GM21381 (cell line): Measurements from ENCODE around the gene SAV1.
A peak's percentile ranks its signal among the peaks of the same experiment; 100 is the strongest.
"Not testable (repeated sequence)": the region's sequence is repeated elsewhere in the genome, so short reads cannot be mapped to it uniquely, and the experiment has no call there.

ENCODE experiments used
- ATAC-seq: cut with Tn5 transposase; IDR thresholded peaks from one replicate; pipeline ENCODE4 v1.9.1; 2021; ENCODE audit warnings: mild to moderate bottlenecking, moderate library complexity; ENCODE audit not compliant: unreplicated experiment

The SAV1 gene

GRCh38 chr14:50667996-50668825, at the start of gene SAV1:
Gene SAV1 (minus strand): TSS chr14:50668306. CDS start chr14:50667967, 339 bp downstream.
- peak; percentile 55 for ATAC-seq

GRCh38 chr14:50717811-50718210, 49.7 kb upstream of the SAV1 start:
- no peak for ATAC-seq

- no peak for ATAC-seq
Observed at GRCh38 chr14:50714450-50715073, 46.5 kb upstream of the SAV1 start.

DNA sequence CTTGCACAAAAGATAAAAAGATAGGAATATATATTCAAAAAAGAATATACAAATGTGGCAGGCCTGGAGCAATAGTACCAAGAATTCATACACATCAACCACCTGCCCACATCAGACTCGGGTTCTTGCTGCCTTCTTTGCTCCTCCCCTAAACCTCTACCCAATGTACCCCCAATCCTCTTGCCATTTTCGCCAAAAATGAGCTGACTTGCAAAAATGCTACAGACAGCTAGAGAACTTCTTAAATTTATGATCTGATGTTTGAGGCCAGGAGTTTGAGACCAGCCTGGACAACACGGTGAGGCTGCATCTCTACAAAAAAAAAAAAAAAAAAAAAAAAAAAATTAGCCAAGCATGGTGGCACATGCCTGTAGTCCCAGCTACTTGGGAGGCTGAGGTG, 42.9 kb upstream of the SAV1 start:
- ATAC-seq: no peak

DNA sequence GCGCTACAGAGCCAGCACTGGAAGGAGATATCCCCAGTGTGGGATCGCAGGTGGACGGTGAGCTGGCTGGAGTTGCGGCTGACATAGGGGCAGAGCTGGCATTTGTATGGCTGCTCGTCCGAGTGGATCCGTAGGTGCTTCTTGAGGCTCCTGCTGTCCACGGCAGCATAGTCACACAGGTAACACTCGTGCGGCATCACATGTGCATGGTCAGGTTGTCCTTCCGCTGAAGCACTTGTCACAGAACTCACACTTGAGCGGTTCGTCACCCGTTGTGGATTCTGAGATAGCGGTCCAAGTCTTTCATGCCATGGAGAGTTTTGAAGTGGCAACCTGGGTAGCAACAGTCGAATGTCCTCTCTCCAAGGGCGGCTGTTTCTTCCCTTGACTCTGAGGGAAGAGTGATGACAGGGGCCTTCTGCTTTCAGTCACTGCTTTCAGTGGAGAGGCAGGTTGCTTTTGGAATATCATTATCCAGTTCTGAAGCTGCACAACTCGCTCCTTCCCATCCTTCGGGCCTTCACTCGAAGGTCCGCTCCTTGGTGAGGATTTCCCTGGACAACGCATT, 37.0 kb upstream of the SAV1 start:
- no peak for ATAC-seq

DNA sequence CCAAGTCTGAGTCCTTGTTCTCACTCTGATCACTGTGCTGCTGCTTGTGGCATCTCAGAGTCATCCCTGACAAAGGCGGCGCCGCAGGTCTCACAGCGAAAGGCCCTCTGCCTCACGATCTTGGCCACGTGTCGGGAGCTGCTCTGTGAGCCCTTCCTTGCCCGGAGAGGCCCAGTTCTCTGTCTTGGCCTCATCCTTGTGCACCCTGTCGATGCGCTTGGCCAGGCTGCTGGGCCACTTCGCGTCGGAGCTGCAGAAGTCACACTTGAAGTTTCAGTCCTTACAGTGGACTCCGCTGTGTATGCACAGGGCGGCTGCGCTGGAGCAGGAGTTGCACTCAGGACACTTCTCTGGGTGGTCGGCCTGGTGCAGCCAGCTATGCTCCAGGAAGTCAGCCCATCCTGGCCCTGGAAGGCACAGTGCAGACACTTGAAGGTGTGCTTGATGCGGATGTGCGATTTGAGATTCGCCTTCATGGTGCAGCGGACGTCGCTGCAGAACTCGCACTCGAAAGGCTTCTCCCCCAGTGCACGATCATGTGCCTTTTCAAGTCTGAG, 36.4 kb upstream of the SAV1 start:
- ATAC-seq: no peak

DNA sequence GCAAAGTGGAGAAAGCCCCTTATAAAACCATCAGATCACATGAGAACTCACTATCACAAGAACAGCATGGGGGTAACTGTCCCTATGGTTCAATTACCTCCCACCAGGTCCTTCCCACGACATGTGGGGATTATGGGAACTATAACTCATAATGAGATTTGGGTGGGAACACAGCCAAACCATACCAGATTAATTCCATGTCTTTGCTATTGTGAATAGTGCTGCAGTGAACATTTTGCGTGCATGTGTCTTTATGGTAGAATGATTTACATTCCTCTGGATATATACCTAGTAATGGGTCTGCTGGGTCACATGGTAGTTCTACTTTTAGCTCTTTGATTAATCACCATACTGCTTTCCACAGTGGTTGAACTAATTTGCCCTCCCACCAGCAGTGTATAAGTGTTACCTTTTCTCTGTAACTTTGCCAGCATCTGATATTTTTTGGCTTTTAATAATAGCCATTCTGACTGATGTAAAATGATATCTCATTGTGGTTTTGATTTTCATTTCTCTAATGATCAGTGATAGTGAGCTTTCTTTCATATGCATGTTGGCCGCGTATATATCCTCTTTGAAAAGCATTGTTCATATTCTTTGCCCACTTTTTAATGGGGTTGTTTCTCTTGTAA, 29.7 kb upstream of the SAV1 start:
- ATAC-seq: no peak

DNA sequence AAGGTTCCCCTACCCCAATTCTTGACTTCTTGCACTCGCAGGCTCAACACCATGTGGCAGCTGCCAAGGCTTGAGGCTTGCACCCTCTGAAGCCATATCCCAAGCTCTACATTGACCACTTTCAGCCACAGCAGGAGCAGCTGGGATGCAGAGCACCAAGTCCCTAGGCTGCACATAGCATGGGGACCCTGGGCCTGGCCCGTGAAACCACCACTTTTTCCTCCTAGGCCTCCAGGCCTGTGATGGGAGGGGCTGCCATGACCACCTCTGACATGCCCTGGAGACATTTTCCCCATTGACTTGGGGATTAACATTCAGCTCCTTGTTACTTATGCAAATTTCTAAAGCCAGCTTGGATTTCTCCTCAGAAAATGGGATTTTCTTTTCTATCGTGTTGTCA, 26.2 kb upstream of the SAV1 start:
- not testable (repeated sequence) for ATAC-seq

DNA sequence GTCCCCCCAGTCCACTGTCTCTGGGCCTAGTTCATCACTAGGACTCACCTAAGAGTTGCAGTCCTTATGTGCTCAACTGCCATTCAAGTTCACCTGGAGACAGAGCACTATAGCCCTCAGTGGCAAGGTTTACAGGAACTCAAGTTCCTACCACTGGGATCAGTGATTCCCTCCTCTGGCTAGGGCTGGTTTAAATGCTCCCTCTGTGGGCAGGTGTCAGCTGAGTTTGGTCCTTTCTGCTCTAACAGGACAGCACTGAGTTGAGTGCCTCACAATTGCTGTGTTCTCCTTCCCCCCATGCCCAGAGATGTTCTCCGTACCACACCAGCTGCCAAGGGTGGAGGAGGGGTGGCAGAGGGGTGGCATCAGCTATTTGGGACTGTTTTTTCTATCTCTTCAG, 20.8 kb upstream of the SAV1 start:
- ATAC-seq: no peak

DNA sequence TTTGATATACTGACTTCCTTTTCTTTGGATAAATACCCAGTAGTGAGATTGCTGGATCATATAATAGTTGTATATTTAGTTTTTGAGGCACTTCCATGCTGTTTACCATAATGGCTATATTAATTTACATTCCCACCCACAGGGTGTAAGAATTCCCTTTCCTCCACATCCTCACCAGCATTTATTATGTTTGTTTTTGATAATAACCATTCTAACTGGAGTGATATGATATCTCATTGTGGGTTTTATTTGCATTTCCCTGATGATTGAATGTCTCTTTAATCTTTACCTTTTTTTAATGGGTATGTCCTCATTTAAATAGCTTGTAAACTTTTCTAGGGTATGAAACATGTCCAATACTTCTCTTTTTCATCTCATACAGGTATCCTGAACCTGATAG, 11.6 kb upstream of the SAV1 start:
- ATAC-seq: no peak

- ATAC-seq: no peak
Observed at GRCh38 chr14:50678163-50678562, 10.1 kb upstream of the SAV1 start.

DNA sequence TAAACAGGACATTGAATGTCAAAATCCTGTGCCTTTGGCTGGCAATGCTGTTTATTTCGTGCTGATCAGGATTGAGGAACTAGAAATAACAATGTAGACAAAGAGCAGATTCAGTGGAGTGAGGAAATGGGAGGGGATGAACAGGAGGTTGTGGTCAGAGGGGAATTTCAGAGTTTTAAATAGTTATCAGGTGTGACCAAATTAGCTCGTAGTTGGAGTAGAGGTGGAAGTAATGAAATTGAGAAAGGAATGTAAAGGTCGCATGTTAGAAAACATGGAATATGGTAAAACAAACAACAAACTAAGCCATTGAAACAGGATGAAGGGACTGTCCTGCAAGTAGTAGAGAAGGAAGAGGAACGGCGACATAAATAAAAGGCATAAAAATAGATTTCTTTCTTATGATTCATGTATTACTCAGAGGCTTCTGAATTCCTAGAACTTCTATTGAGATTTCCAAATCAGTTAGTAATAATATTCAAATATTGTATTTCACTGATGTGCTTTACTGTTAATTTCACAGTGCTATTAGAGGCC, 9.5 kb upstream of the SAV1 start:
- ATAC-seq: peak; percentile 59

- ATAC-seq: peak; percentile 39
Observed at GRCh38 chr14:50676814-50677516, 8.9 kb upstream of the SAV1 start.

- ATAC-seq: no peak
Observed at GRCh38 chr14:50675597-50675996, 7.5 kb upstream of the SAV1 start.

DNA sequence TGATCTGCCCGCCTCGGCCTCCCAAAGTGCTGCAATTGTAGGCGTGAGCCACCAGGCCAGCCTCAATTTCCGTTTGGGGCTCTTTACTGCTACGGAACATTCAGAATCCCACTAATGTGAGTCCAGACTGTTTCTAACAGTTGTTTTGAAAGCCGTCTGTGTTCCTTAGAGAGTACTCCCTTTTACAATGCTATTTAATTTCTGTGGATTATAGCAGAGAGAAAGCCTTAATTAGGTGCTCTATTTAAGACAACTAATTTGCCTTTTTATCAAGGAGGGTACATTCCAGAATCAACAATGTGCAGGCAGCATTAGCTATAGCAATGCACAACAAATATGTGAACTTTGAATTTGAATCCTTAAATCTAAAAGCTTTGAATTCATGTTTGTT, 2.8 kb upstream of the SAV1 start:
- ATAC-seq: no peak

GRCh38 chr14:50670196-50670865, 2.2 kb upstream of the SAV1 start:
- no peak for ATAC-seq

- ATAC-seq: no peak
Observed at GRCh38 chr14:50669441-50669986, 1.4 kb upstream of the SAV1 start.

DNA sequence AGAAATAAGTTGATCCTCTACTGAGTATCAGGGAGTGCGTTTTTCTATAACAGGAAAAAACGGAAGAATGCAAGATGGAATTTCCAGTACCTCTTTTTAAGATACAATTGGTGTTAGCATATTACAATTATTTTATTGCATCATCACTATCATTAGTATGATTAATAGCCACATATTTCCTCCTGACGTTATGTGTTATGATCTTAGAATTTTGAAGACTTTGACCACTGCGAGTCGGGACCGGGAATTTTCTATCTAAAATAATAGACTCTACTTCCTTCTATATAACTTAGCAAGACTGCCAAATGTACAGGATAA, 679 bp upstream of the SAV1 start:
- ATAC-seq: no peak

DNA sequence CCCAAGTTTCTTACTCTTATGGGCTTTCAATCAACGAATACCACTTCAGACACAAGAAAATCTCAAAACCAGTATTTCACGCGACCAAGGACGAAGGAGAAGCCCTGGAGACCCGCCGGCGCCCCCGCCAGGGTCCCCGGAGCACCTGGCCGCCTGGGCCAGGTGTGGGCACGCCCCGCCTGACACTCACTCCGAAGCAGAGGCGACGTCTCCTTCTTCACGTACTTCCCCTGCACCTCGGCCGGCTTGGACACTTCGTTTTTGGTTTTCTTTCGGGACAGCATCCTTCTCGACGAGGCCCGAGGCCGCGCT, 466 bp downstream of the SAV1 start:
- peak; percentile 44 for ATAC-seq
